Subcutaneous adipose tissue (tissue), 4 donors: Measurements from ENCODE around the gene ZBTB20. TPM values are rescaled to one million over a fixed set of nuclear protein-coding genes. Genes with fewer than 3 reads are reported as not detected.

Experiments used
- total RNA-seq, 4 donors: library from RNA; depleted of rRNA; stranded (reverse); fragments of >200 nt; gene quantifications; one replicate each; pipeline ENCODE4 v1.1.0, GENCODE V29; 2016
- TF ChIP-seq, protein P1 (sequence below): fragments of 450-650 bp; IDR thresholded peaks from one replicate; pipeline ENCODE4 v1.5.1; 2016; ENCODE audit warnings: low read depth, mild to moderate bottlenecking, control low read depth, antibody characterized with exemption, moderate library complexity

Gene ZBTB20
- total RNA-seq, 4 donors from 2014 or later, result 60.3 to 93.4 (median 69.1) TPM

DNA sequence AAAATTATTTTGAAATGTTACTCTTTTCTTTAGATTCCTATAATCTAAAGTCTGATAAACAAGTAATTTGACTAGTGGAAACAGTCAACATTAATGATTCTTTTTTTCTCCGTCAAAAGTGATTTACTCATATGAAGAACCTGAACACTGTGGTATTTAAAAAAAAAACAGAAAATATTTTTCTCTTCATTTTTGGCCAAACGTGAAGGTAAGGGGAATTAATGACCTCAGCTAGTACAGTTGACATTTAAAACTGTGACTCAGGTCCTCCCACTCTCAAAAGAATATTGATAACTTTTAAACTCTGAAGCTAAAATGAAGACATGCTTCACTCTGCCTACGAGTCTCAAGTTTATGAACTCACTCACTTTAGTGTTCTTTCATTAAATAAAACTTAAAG is 818.7 kb downstream of the ZBTB20 start:
- TF ChIP-seq, protein P1, sequence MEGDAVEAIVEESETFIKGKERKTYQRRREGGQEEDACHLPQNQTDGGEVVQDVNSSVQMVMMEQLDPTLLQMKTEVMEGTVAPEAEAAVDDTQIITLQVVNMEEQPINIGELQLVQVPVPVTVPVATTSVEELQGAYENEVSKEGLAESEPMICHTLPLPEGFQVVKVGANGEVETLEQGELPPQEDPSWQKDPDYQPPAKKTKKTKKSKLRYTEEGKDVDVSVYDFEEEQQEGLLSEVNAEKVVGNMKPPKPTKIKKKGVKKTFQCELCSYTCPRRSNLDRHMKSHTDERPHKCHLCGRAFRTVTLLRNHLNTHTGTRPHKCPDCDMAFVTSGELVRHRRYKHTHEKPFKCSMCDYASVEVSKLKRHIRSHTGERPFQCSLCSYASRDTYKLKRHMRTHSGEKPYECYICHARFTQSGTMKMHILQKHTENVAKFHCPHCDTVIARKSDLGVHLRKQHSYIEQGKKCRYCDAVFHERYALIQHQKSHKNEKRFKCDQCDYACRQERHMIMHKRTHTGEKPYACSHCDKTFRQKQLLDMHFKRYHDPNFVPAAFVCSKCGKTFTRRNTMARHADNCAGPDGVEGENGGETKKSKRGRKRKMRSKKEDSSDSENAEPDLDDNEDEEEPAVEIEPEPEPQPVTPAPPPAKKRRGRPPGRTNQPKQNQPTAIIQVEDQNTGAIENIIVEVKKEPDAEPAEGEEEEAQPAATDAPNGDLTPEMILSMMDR, result no peak

DNA sequence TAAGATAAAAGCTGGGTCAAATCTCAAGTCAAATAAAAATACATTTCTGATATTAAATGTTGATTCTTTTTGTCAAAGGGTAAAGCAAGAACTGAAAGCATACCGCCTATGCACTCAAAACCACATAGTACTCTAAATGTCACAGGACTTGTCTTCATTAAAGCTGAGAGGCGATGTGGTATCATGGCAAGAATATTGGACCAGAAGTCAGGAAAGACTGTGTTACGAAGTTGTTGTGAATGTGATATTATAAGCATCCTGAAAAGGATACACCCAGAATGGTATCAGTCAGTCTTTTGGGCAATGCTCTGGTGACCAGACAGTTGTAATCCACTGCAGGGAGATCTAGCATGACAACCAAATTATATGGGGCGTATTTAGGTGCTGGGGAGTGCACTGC is 819.4 kb downstream of the ZBTB20 start:
- TF ChIP-seq, protein P1, result no peak

DNA sequence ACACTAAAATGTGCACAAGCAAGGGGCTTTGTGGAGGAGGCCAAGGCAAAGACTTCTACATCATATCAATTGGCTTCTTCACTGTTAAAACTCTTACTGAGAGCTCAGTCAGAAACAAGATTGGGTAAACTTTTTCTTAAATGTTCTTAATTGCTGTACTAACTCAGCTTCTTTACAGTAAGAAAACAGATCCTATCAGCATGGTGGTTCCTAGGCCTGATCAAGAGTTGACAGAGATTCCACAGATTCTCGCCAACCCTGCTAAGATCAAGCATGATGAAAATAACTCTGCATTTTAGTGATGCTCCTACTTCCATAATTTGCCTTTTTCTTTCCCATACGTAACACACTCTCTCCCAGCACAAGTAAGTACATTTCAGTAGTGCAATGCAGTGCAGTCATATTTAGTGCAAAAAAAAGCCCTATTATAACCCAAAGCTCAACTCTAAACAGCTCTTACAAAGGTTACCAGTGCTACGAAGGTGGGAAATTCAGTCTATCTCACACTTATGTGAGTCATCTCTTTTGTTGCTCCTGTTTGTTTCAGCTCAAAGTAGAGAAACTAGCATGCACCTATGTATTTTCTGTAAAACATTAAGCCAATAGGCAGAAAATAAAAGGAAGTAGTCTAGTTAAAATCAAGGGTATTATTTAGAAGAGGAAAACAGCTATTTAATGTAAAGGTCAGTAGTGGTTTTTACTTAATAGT is 823.4 kb downstream of the ZBTB20 start:
- TF ChIP-seq, protein P1, result no peak

DNA sequence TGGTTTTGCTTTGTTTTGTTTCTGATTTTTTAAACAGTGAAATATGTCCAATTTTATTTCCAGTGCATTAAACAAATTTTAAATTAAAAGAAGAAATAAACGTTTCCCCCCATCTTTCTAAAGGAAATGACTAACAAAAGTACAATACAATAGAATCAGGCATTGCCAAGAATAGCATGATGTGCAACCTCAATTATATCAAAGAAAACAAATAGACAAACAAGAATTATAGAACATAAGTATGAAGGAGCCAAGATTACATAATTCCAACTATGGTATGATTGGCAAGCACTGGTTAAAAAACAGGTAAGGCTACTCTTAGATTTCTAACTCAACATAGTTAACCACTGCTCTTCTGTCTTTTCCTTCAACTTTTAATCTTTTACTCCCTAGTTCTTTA is 826.8 kb downstream of the ZBTB20 start:
- TF ChIP-seq, protein P1, result no peak

DNA sequence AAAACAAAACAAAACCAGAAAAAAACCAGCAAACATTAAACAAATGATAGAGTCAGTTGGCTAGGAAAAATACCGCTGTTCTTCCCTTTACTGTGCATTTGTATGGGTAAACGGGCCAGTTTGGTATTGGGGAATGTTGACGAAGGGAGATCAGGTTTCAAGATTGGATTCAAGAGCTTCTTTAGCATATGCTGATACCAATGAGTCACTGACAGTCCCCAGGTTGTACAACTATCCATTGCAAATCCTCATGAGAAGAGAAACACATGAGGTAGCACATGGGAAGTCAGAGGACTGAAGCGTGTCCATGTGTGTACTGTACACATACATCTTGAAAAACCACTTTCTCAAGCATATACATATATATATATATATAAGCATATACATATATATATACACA is 827.6 kb downstream of the ZBTB20 start:
- TF ChIP-seq, protein P1, result no peak

DNA sequence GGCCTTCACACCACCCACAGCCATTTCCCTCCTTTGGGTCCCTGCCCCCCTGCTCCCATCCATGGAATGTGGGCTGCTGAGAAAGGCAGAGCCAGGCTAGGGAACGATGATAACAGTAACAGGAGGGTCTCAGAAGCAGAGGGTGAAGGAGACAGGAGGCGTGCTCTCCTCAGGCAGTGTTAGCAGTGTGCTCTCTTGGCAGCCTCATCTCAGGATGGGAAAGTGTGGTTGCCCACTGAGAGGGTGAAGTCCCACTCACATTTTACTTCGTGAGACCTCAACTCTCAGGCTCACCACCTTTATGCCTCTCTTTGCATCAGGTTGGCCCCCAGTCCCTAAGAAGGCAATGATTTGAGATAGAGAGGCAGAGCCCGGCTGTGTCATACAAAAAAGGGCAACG is 828.8 kb downstream of the ZBTB20 start:
- TF ChIP-seq, protein P1, result no peak

DNA sequence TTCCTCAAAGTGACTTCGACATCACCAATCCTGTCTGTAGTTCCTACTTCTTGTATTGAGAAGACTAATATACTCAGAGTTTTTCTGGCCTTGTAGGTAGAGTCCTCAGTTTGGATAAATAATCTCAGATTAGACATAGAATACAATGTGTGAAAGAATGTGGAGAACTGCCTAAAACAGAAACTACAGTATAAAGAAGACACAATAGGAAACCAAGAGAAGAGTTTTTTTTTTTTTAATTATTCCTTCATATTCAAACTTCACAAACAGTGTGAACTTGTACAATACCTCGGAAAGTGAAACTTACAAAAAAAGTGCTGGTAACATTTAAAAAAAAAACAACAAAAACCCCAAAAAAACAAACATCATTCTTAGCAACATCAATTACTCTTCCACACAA is 832.8 kb downstream of the ZBTB20 start:
- TF ChIP-seq, protein P1, result no peak
